Neuronal stem cell (in vitro differentiated cells): ENCODE measurements around the gene NEU3.

Source experiments
- DNase-seq: peaks from one replicate; pipeline ENCODE4 v3.0.0-alpha.2; 2013; ENCODE audit warnings: low spot score
- H2AFZ ChIP-seq: one replicate; pipeline ENCODE4 v1.6.1; 2013; ENCODE audit warnings: mild to moderate bottlenecking, low read length, inconsistent platforms
- H2AK5ac ChIP-seq: 2 replicates; pipeline ENCODE4 v1.6.1; 2013; ENCODE audit warnings: low read depth, mild to moderate bottlenecking, inconsistent platforms, low read length, moderate library complexity, mixed read lengths
- H2BK120ac ChIP-seq: 2 replicates; pipeline ENCODE4 v1.6.1; 2013; ENCODE audit warnings: low read depth, mild to moderate bottlenecking, inconsistent platforms, low read length, moderate library complexity, mixed read lengths
- H2BK12ac ChIP-seq: one replicate; pipeline ENCODE4 v1.6.1; 2013; ENCODE audit warnings: low read length, inconsistent platforms
- H2BK15ac ChIP-seq: 2 replicates; pipeline ENCODE4 v1.6.1; 2013; ENCODE audit warnings: mild to moderate bottlenecking, low read length, inconsistent platforms, mixed read lengths
- H2BK5ac ChIP-seq: one replicate; pipeline ENCODE4 v1.6.1; 2013; ENCODE audit warnings: inconsistent platforms, mild to moderate bottlenecking, low read length, moderate library complexity
- H3K14ac ChIP-seq: one replicate; pipeline ENCODE4 v1.6.1; 2013; ENCODE audit warnings: low read length, inconsistent platforms
- H3K18ac ChIP-seq: 2 replicates; pipeline ENCODE4 v1.6.1; 2013; ENCODE audit warnings: low read length, inconsistent platforms
- H3K23ac ChIP-seq: 2 replicates; pipeline ENCODE4 v1.6.1; 2013; ENCODE audit warnings: low read depth, mild to moderate bottlenecking, mixed read lengths, low read length, inconsistent platforms; ENCODE audit not compliant: poor library complexity
- H3K27ac ChIP-seq: replicated peaks from 3 replicates; pipeline ENCODE4 v1.5.1; 2013; ENCODE audit warnings: low read length, inconsistent platforms
- H3K27me3 ChIP-seq, 3 experiments: 2 replicates each; pipeline ENCODE4 v1.6.1; 2013; ENCODE audit warnings: low read length in 3 of 3, mild to moderate bottlenecking in 2 of 3, inconsistent platforms in 1 of 3, low read depth in 1 of 3, mixed read lengths in 1 of 3, moderate library complexity in 1 of 3; ENCODE audit not compliant: control insufficient read depth in 3 of 3, insufficient read depth in 3 of 3
- H3K36me3 ChIP-seq, 2 donors: replicated peaks in 1 of 2; 2 replicates each; pipeline ENCODE4 v1.6.1; 2013; ENCODE audit warnings: low read length in 2 of 2; ENCODE audit not compliant: control insufficient read depth in 2 of 2, insufficient read depth in 2 of 2
- H3K4ac ChIP-seq: 2 replicates; pipeline ENCODE4 v1.6.1; 2013; ENCODE audit warnings: inconsistent platforms, mild to moderate bottlenecking, low read length, moderate library complexity
- H3K4me1 ChIP-seq, 2 donors: 1 replicate in 1 of 2; 2 replicates in 1 of 2; pipeline ENCODE4 v1.6.1; 2013; ENCODE audit warnings: low read length in 2 of 2, low read depth in 1 of 2; ENCODE audit not compliant: control insufficient read depth in 2 of 2, insufficient read depth in 1 of 2
- H3K4me2 ChIP-seq: one replicate; pipeline ENCODE4 v1.6.1; 2013; ENCODE audit warnings: mild to moderate bottlenecking, low read length, inconsistent platforms; ENCODE audit not compliant: insufficient read depth, poor library complexity, severe bottlenecking
- H3K4me3 ChIP-seq, 2 donors: 2 replicates each; pipeline ENCODE4 v1.5.1; 2013; ENCODE audit warnings: low read length in 2 of 2, mild to moderate bottlenecking in 2 of 2, inconsistent platforms in 1 of 2, moderate library complexity in 1 of 2
- H3K79me1 ChIP-seq: one replicate; pipeline ENCODE4 v1.6.1; 2013; ENCODE audit warnings: low read depth, mild to moderate bottlenecking, inconsistent platforms, low read length, moderate library complexity
- H3K9ac ChIP-seq: one replicate; pipeline ENCODE4 v1.6.1; 2013; ENCODE audit warnings: mild to moderate bottlenecking, low read depth, low read length, inconsistent platforms; ENCODE audit not compliant: poor library complexity
- H3K9me3 ChIP-seq, 2 donors: replicated peaks in 1 of 2; 2 replicates each; pipeline versions ENCODE3 to v1.6.1; 2013; ENCODE audit warnings: low read length in 2 of 2, mild to moderate bottlenecking in 2 of 2, inconsistent platforms in 1 of 2, low read depth in 1 of 2, mixed read lengths in 1 of 2, moderate library complexity in 1 of 2; ENCODE audit not compliant: control insufficient read depth in 2 of 2, insufficient read depth in 1 of 2
- H4K8ac ChIP-seq: one replicate; pipeline ENCODE4 v1.6.1; 2013; ENCODE audit warnings: low read depth, mild to moderate bottlenecking, inconsistent platforms, low read length, moderate library complexity
- H4K91ac ChIP-seq: one replicate; pipeline ENCODE4 v1.6.1; 2013; ENCODE audit warnings: low read length, low read depth, mild to moderate bottlenecking, inconsistent platforms; ENCODE audit not compliant: poor library complexity
- WGBS, 2 donors: extraction: QIAGEN DNeasy Blood & Tissue Kit; methylation state at CpG; one replicate each; pipeline ENCODE4 v1.1.7; 2013; ENCODE audit warnings: missing lambda C conversion rate in 2 of 2, mixed read lengths in 1 of 2; ENCODE audit not compliant: insufficient read length in 2 of 2, insufficient replicate concordance in 1 of 2; ENCODE audit errors: extremely low coverage in 2 of 2; 5-methylcytosine and 5-hydroxymethylcytosine counted together

The NEU3 gene

DNA sequence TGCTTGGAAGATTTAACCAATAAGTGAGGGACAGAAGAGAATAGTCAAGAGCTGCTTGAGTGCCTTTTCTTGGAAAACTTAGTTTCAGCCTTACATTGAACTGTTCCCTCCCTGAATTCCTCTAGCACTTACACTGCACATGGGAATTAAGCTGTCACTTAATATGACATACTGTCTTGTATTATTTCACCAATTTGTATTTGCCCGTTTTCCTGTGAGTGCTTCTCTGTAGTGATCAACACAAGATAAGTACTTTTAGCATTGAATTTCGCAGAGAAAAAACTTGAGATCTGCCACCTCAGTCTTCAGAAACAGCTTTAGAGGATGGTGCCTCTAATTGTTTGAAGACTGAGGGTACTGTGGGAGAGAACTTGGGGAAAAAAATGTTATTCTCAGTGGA is 36.0 kb upstream of the NEU3 start:
- H3K79me1 ChIP-seq: peaks cover 2% of the 10 kb centered on the region
- H3K9ac ChIP-seq: no peak overlapping the region
- peaks cover 0 to 2% of the 10 kb centered on the region in 2 donors for H3K9me3 ChIP-seq
- H3K14ac ChIP-seq: no peak overlapping the region
- no peak overlapping the region for H4K91ac ChIP-seq
- H4K8ac ChIP-seq: no peak overlapping the region
- no peak overlapping the region for H3K27ac ChIP-seq
- no peaks in the 10 kb centered on the region for H3K27me3 ChIP-seq
- H2BK15ac ChIP-seq: no peak overlapping the region
- no peak overlapping the region for H2BK5ac ChIP-seq
- no peak overlapping the region for H3K23ac ChIP-seq
- no peak overlapping the region for H3K4ac ChIP-seq
- no peak overlapping the region for H2AFZ ChIP-seq
- H2BK12ac ChIP-seq: no peak overlapping the region
- no peak overlapping the region for H3K4me3 ChIP-seq
- no peak for DNase-seq
- peaks cover 8 to 57% of the 10 kb centered on the region in 2 donors for H3K36me3 ChIP-seq
- WGBS, 2 donors: no CpG with 5 or more reads among the region's 2 CpGs
- no peak overlapping the region for H3K4me2 ChIP-seq
- no peak overlapping the region for H2AK5ac ChIP-seq
- peaks cover 5% of the 10 kb centered on the region in 2 donors for H3K4me1 ChIP-seq
- no peak overlapping the region for H3K18ac ChIP-seq
- no peak overlapping the region for H2BK120ac ChIP-seq

- no peak overlapping the region for H4K91ac ChIP-seq
Observed at GRCh38 chr11:74953451-74953850, 35.3 kb upstream of the NEU3 start.

GRCh38 chr11:74954199-74954598 is 34.5 kb upstream of the NEU3 start:
- H3K36me3 ChIP-seq: peaks cover 8 to 66% of the 10 kb centered on the region in 2 donors
- no peak overlapping the region for H3K14ac ChIP-seq
- no peak overlapping the region for H3K4ac ChIP-seq
- H3K9ac ChIP-seq: no peak overlapping the region
- H3K79me1 ChIP-seq: peaks cover 2% of the 10 kb centered on the region
- no peak overlapping the region for H2BK15ac ChIP-seq
- H2AFZ ChIP-seq: no peak overlapping the region
- no peak overlapping the region for H4K8ac ChIP-seq
- peaks cover 3 to 5% of the 10 kb centered on the region in 2 donors for H3K4me1 ChIP-seq
- no peaks in the 10 kb centered on the region for H3K27me3 ChIP-seq
- WGBS, 2 donors: no CpG with 5 or more reads among the region's 1 CpG
- no peak overlapping the region for H3K27ac ChIP-seq
- H3K23ac ChIP-seq: no peak overlapping the region
- no peak overlapping the region for H4K91ac ChIP-seq
- no peak overlapping the region for H3K4me2 ChIP-seq
- peaks cover 0 to 2% of the 10 kb centered on the region in 2 donors for H3K9me3 ChIP-seq
- H3K18ac ChIP-seq: no peak overlapping the region
- H2BK120ac ChIP-seq: no peak overlapping the region
- no peak overlapping the region for H2AK5ac ChIP-seq
- no peak overlapping the region for H3K4me3 ChIP-seq
- DNase-seq: no peak
- no peak overlapping the region for H2BK12ac ChIP-seq
- H2BK5ac ChIP-seq: no peak overlapping the region

More at GRCh38 chr11:74953451-74953850, 35.3 kb upstream of the NEU3 start:
- no CpG with 5 or more reads among the region's 5 CpGs for WGBS, 2 donors
- Histone ChIP-seq H3K36me3 (peaks cover 8 to 63% of the 10 kb centered on the region in 2 donors), H2AK5ac (no peak overlapping the region), H3K27ac (no peak overlapping the region), H3K9ac (no peak overlapping the region), H3K23ac (no peak overlapping the region), H3K18ac (no peak overlapping the region), H3K4me1 (peaks cover 5% of the 10 kb centered on the region in 2 donors), H2BK120ac (no peak overlapping the region), H2BK12ac (no peak overlapping the region), H3K27me3 (no peaks in the 10 kb centered on the region), H3K4me2 (no peak overlapping the region), H3K4me3 (no peak overlapping the region), H2BK5ac (no peak overlapping the region), H4K8ac (no peak overlapping the region), H3K4ac (no peak overlapping the region), H3K14ac (no peak overlapping the region), H3K79me1 (peaks cover 2% of the 10 kb centered on the region), H3K9me3 (peaks cover 0 to 2% of the 10 kb centered on the region in 2 donors), H2AFZ (no peak overlapping the region), H2BK15ac (no peak overlapping the region)
- no peak for DNase-seq

- H2BK5ac ChIP-seq: no peak overlapping the region
- no peak overlapping the region for H2BK12ac ChIP-seq
- H3K27ac ChIP-seq: no peak overlapping the region
- no peak overlapping the region for H2AFZ ChIP-seq
- no peak overlapping the region for H4K8ac ChIP-seq
- H3K4me2 ChIP-seq: no peak overlapping the region
- H3K9me3 ChIP-seq: peaks cover 0 to 2% of the 10 kb centered on the region in 2 donors
- H3K18ac ChIP-seq: no peak overlapping the region
- no peak overlapping the region for H3K4me3 ChIP-seq
- WGBS, 2 donors: no CpG with 5 or more reads among the region's 4 CpGs
- no peak overlapping the region for H3K14ac ChIP-seq
- no peaks in the 10 kb centered on the region for H3K4me1 ChIP-seq
- H4K91ac ChIP-seq: no peak overlapping the region
- H3K23ac ChIP-seq: no peak overlapping the region
- no peak overlapping the region for H2AK5ac ChIP-seq
- no peak overlapping the region for H3K4ac ChIP-seq
- no peak overlapping the region for H2BK15ac ChIP-seq
- no peaks in the 10 kb centered on the region for H3K27me3 ChIP-seq
- H3K9ac ChIP-seq: no peak overlapping the region
- peaks cover 2% of the 10 kb centered on the region for H3K79me1 ChIP-seq
- H2BK120ac ChIP-seq: no peak overlapping the region
- no peak for DNase-seq
- H3K36me3 ChIP-seq: peaks cover 8 to 73% of the 10 kb centered on the region in 2 donors
Observed at GRCh38 chr11:74956397-74957015, 32.2 kb upstream of the NEU3 start.
